ENCODE results near the gene FILIP1L.

FILIP1L gene

GRCh38 chr3:100159331-100160153 lies 45.2 kb upstream of the FILIP1L start:
- no peaks in the 10 kb centered on the region for H3K79me2 ChIP-seq (ENCODE audit: low read length)
- no peak overlapping the region for H3K9ac ChIP-seq (ENCODE audit: low read length)
- no peaks in the 10 kb centered on the region for H3K4me1 ChIP-seq (ENCODE audit: low read length)
- H4K20me1 ChIP-seq (ENCODE audit: insufficient read depth, low read length): no peaks in the 10 kb centered on the region
- TF ChIP-seq EZH2 (optimal IDR thresholded peaks at IDR 0.05; ENCODE audit: low read depth, low read length) (no peak), EZH2phosphoT487 (IDR thresholded peaks at IDR 0.05; ENCODE audit: low read length) (no peak)
- TF ChIP-seq, protein P1, sequence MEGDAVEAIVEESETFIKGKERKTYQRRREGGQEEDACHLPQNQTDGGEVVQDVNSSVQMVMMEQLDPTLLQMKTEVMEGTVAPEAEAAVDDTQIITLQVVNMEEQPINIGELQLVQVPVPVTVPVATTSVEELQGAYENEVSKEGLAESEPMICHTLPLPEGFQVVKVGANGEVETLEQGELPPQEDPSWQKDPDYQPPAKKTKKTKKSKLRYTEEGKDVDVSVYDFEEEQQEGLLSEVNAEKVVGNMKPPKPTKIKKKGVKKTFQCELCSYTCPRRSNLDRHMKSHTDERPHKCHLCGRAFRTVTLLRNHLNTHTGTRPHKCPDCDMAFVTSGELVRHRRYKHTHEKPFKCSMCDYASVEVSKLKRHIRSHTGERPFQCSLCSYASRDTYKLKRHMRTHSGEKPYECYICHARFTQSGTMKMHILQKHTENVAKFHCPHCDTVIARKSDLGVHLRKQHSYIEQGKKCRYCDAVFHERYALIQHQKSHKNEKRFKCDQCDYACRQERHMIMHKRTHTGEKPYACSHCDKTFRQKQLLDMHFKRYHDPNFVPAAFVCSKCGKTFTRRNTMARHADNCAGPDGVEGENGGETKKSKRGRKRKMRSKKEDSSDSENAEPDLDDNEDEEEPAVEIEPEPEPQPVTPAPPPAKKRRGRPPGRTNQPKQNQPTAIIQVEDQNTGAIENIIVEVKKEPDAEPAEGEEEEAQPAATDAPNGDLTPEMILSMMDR (IDR thresholded peaks at IDR 0.05; ENCODE audit: low read length): no peak
- H3K9me2 ChIP-seq (replicated peaks; ENCODE audit: insufficient read depth, low read length): no peaks in the 10 kb centered on the region
- no peaks in the 10 kb centered on the region for H3K9me3 ChIP-seq (replicated peaks; ENCODE audit: insufficient read depth, low read length)
- H2AFZ ChIP-seq (ENCODE audit: low read length): no peak overlapping the region
- no peak for DNase-seq
- H3K27ac ChIP-seq (ENCODE audit: low read length): no peak overlapping the region
- H3K36me3 ChIP-seq (replicated peaks; ENCODE audit: insufficient read depth, low read length): no peaks in the 10 kb centered on the region
- no peaks in the 10 kb centered on the region for H3F3A ChIP-seq (ENCODE audit: insufficient read depth, low read length)
- no peak overlapping the region for H3K4me3 ChIP-seq (ENCODE audit: low read length)
- H3K27me3 ChIP-seq (replicated peaks; ENCODE audit: insufficient read depth, low read length): no peaks in the 10 kb centered on the region
- no peak overlapping the region for H3K4me2 ChIP-seq (ENCODE audit: low read depth, low read length)

GRCh38 chr3:100158918-100159330 lies 44.6 kb upstream of the FILIP1L start:
- Histone ChIP-seq H3K4me3 (ENCODE audit: low read length) (no peak overlapping the region), H3K4me1 (ENCODE audit: low read length) (no peaks in the 10 kb centered on the region), H3K36me3 (replicated peaks; ENCODE audit: insufficient read depth, low read length) (no peaks in the 10 kb centered on the region), H4K20me1 (ENCODE audit: insufficient read depth, low read length) (no peaks in the 10 kb centered on the region), H3K27ac (ENCODE audit: low read length) (no peak overlapping the region), H3K27me3 (replicated peaks; ENCODE audit: insufficient read depth, low read length) (no peaks in the 10 kb centered on the region), H3K9me3 (replicated peaks; ENCODE audit: insufficient read depth, low read length) (no peaks in the 10 kb centered on the region), H3K9me2 (replicated peaks; ENCODE audit: insufficient read depth, low read length) (no peaks in the 10 kb centered on the region), H3K4me2 (ENCODE audit: low read depth, low read length) (no peak overlapping the region), H3K79me2 (ENCODE audit: low read length) (no peaks in the 10 kb centered on the region), H3K9ac (ENCODE audit: low read length) (no peak overlapping the region), H2AFZ (ENCODE audit: low read length) (no peak overlapping the region), H3F3A (ENCODE audit: insufficient read depth, low read length) (no peaks in the 10 kb centered on the region)
- TF ChIP-seq, protein P1 (IDR thresholded peaks at IDR 0.05; ENCODE audit: low read length): no peak
- TF ChIP-seq EZH2phosphoT487 (IDR thresholded peaks at IDR 0.05; ENCODE audit: low read length): no peak
- no peak for TF ChIP-seq EZH2 (optimal IDR thresholded peaks at IDR 0.05; ENCODE audit: low read depth, low read length)
- DNase-seq: no peak

DNA sequence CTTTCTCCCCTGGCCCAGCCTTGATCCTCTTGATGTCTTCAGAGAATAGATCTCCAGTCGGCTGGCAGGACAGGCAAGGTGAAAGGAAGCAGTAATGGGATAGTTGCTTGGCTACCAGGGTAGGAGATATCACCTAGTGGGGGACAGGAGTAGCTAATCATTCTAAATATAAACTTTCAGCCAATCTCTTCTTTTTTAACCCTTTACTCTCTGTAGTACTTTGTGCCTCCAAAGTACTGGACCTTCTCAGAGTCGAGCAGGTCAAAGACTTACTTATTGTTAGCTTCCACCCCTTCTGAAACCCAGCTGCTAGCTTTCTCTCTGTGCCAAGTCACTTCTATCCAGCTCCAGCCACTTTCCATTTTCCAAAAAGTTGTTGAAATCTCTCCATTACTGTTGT lies 43.4 kb upstream of the FILIP1L start:
- Histone ChIP-seq H3K9ac (ENCODE audit: low read length) (no peak overlapping the region), H3K27ac (ENCODE audit: low read length) (no peak overlapping the region), H3F3A (ENCODE audit: insufficient read depth, low read length) (no peaks in the 10 kb centered on the region), H3K27me3 (replicated peaks; ENCODE audit: insufficient read depth, low read length) (no peaks in the 10 kb centered on the region), H3K4me3 (ENCODE audit: low read length) (no peak overlapping the region), H3K36me3 (replicated peaks; ENCODE audit: insufficient read depth, low read length) (no peaks in the 10 kb centered on the region), H3K4me1 (ENCODE audit: low read length) (no peaks in the 10 kb centered on the region), H3K79me2 (ENCODE audit: low read length) (no peaks in the 10 kb centered on the region), H3K4me2 (ENCODE audit: low read depth, low read length) (no peak overlapping the region), H4K20me1 (ENCODE audit: insufficient read depth, low read length) (no peaks in the 10 kb centered on the region), H3K9me2 (replicated peaks; ENCODE audit: insufficient read depth, low read length) (no peaks in the 10 kb centered on the region), H3K9me3 (replicated peaks; ENCODE audit: insufficient read depth, low read length) (no peaks in the 10 kb centered on the region), H2AFZ (ENCODE audit: low read length) (no peak overlapping the region)
- no peak for DNase-seq
- TF ChIP-seq EZH2 (optimal IDR thresholded peaks at IDR 0.05; ENCODE audit: low read depth, low read length): no peak
- no peak for TF ChIP-seq EZH2phosphoT487 (IDR thresholded peaks at IDR 0.05; ENCODE audit: low read length)
- TF ChIP-seq, protein P1 (IDR thresholded peaks at IDR 0.05; ENCODE audit: low read length): no peak

Data from MM.1S (cell line).